ENCODE results near the gene PACRGL.

PACRGL gene

GRCh38 chr4:20700007-20700761 is at the start of gene PACRGL:
Gene PACRGL, plus strand, starts transcription at chr4:20700458. Its CDS starts 4,024 bp downstream, at chr4:20704482.
- CTCF ChIA-PET: interaction anchor here (1.3 to 3.4 kb wide), 3 partner anchors 13 to 17 kb away, joined by 3 to 23 read pairs (median 3); no protein-coding TSS in a partner anchor
- POLR2A ChIA-PET: interaction anchor here (0.6 kb wide), 1 partner anchor 280 kb away, joined by 5 read pairs; no protein-coding TSS in a partner anchor
- peak; percentile 92 for DNase-seq (ENCODE audit: extremely low spot score)
- TF ChIP-seq CTCF (IDR thresholded peaks at IDR 0.05; ENCODE audit: control extremely low read depth, extremely low read depth, low read depth, missing control alignments): no peak

GRCh38 chr4:20652226-20652885 is 47.9 kb upstream of the PACRGL start:
- ChIA-PET POLR2A (no interaction called here), CTCF (no interaction called here)
- no peak for DNase-seq (ENCODE audit: extremely low spot score)

GRCh38 chr4:20658456-20658855 is 41.8 kb upstream of the PACRGL start:
- ChIA-PET POLR2A (no interaction called here), CTCF (no interaction called here)
- no peak for DNase-seq (ENCODE audit: extremely low spot score)
- TF ChIP-seq CTCF (IDR thresholded peaks at IDR 0.05; ENCODE audit: control extremely low read depth, extremely low read depth, low read depth, missing control alignments): no peak

More at GRCh38 chr4:20652226-20652885, 47.9 kb upstream of the PACRGL start:
- TF ChIP-seq CTCF (IDR thresholded peaks at IDR 0.05; ENCODE audit: control extremely low read depth, extremely low read depth, low read depth, missing control alignments): no peak

- DNase-seq (ENCODE audit: extremely low spot score): no peak
- ChIA-PET POLR2A (no interaction called here), CTCF (interaction anchor here (1.4 kb wide), 1 partner anchor 267 kb away, joined by 3 read pairs; no protein-coding TSS in a partner anchor)
- no peak for TF ChIP-seq CTCF (IDR thresholded peaks at IDR 0.05; ENCODE audit: control extremely low read depth, extremely low read depth, low read depth, missing control alignments)
Measured at GRCh38 chr4:20662851-20663250, 37.4 kb upstream of the PACRGL start.

GRCh38 chr4:20666012-20666860 is 34.0 kb upstream of the PACRGL start:
- TF ChIP-seq CTCF (IDR thresholded peaks at IDR 0.05; ENCODE audit: control extremely low read depth, extremely low read depth, low read depth, missing control alignments): no peak
- CTCF ChIA-PET: interaction anchor here (0.9 to 1.1 kb wide), 2 partner anchors 17 to 23 kb away, joined by 3 read pairs; no protein-coding TSS in a partner anchor
- DNase-seq (ENCODE audit: extremely low spot score): no peak
- POLR2A ChIA-PET: no interaction called here

- no peak for TF ChIP-seq CTCF (IDR thresholded peaks at IDR 0.05; ENCODE audit: control extremely low read depth, extremely low read depth, low read depth, missing control alignments)
- CTCF ChIA-PET: no interaction called here
- no peak for DNase-seq (ENCODE audit: extremely low spot score)
- POLR2A ChIA-PET: no interaction called here
Measured at GRCh38 chr4:20672262-20672661, 28.0 kb upstream of the PACRGL start.

Measured in GM10248 (cell line).